Ascending aorta (tissue), 2 donors: ENCODE measurements around the gene GRM7. TPM values are rescaled to one million over a fixed set of nuclear protein-coding genes. Genes with fewer than 3 reads are reported as not detected.

ENCODE experiments used
- DNase-seq, 2 donors: peaks; one replicate each; pipeline ENCODE4 v3.0.0-alpha.2; 2019; ENCODE audit warnings: low spot score in 2 of 2
- H3K27ac ChIP-seq, 2 donors: fragments of 200-600 bp; sonication (generic); one replicate each; pipeline ENCODE4 v1.5.1; 2016 to 2017; ENCODE audit warnings: mild to moderate bottlenecking in 1 of 2
- H3K27me3 ChIP-seq: fragments of 200-600 bp; sonication (generic); one replicate; pipeline ENCODE4 v1.5.1; 2017
- H3K36me3 ChIP-seq, 2 donors: fragments of 200-600 bp; sonication (generic); one replicate each; pipeline ENCODE4 v1.5.1; 2016
- H3K4me1 ChIP-seq, 2 donors: fragments of 200-600 bp; sonication (generic); one replicate each; pipeline ENCODE4 v1.5.1; 2016 to 2017; ENCODE audit warnings: mild to moderate bottlenecking in 1 of 2
- H3K4me3 ChIP-seq, 2 donors: fragments of 200-600 bp; sonication (generic); one replicate each; pipeline ENCODE4 v1.5.1; 2016 to 2017; ENCODE audit warnings: mild to moderate bottlenecking in 1 of 2
- H3K9me3 ChIP-seq, 2 donors: fragments of 200-600 bp; sonication (generic); one replicate each; pipeline ENCODE4 v1.5.1; 2016
- intact Hi-C: fragments of 100-400 bp; cut with DNase I; formaldehyde crosslinking; loops from one replicate; pipeline ENCODE4 v1.15.1; 2023
- total RNA-seq: library from RNA; depleted of rRNA; stranded (reverse); fragments of >200 nt; gene quantifications from one replicate; pipeline ENCODE4 v1.1.0, GENCODE V29; 2016
- TF ChIP-seq, protein P1 (sequence below), 3 experiments: fragments of 200-600 bp in 2 of 3; fragments of 450-650 bp in 1 of 3; sonication (generic) in 2 of 3; IDR thresholded peaks; one replicate each; pipeline ENCODE4 v1.5.1; 2016 to 2019; ENCODE audit warnings: antibody characterized with exemption in 3 of 3, mild to moderate bottlenecking in 1 of 3, moderate library complexity in 1 of 3

Gene GRM7
- total RNA-seq, 1 donor from 2014 or later, result 4.8 TPM

DNA sequence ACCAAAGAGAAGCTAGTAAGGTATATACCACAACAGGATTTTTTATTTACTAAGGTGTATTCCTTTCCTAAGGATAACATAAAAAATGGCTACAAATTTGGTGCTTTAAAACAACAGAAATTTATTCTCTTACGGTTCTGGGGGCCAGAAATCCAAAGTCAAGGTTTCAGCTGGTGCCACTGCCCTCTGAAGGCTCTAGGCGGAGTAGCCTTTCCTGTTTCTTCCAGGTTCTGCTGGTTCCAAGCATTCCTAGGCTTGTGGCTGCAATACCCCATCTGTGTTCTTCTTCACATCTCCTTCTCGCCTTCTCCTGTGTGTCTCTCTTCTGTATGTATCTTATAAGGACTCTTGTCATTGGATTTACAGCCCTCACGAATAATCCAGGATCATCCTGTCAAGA is 549.9 kb downstream of the GRM7 start:
- TF ChIP-seq, protein P1, sequence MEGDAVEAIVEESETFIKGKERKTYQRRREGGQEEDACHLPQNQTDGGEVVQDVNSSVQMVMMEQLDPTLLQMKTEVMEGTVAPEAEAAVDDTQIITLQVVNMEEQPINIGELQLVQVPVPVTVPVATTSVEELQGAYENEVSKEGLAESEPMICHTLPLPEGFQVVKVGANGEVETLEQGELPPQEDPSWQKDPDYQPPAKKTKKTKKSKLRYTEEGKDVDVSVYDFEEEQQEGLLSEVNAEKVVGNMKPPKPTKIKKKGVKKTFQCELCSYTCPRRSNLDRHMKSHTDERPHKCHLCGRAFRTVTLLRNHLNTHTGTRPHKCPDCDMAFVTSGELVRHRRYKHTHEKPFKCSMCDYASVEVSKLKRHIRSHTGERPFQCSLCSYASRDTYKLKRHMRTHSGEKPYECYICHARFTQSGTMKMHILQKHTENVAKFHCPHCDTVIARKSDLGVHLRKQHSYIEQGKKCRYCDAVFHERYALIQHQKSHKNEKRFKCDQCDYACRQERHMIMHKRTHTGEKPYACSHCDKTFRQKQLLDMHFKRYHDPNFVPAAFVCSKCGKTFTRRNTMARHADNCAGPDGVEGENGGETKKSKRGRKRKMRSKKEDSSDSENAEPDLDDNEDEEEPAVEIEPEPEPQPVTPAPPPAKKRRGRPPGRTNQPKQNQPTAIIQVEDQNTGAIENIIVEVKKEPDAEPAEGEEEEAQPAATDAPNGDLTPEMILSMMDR (IDR thresholded peaks at IDR 0.05), result no peak
- no peaks in the 10 kb centered on the region for H3K27me3 ChIP-seq
- H3K4me1 ChIP-seq, result no peaks in the 10 kb centered on the region
- no peak overlapping the region for H3K4me3 ChIP-seq
- no peaks in the 10 kb centered on the region for H3K9me3 ChIP-seq
- H3K36me3 ChIP-seq, result no peaks in the 10 kb centered on the region
- H3K27ac ChIP-seq, result no peak overlapping the region
- intact Hi-C loops, result no loop called here
- no peak for DNase-seq

DNA sequence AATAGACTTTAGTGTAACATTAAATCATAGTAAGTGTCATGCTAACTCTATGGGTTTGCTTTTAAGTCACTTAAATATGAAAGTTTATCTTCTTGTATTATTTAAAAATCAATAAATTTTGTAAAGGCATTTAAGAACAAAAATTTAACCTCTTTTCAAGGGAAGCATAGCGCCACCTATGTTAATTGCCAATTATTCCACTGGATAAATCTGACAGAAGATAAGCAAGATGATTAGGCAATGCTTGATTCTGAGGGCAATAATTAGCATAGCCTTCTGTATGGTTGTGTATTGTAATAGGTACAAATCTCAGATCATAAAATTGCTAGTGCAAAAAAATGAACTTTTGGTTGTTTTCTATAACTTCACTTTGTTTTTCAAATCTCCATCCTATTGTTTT is 560.1 kb downstream of the GRM7 start:
- no peak overlapping the region for H3K4me3 ChIP-seq
- intact Hi-C loops, result no loop called here
- no peaks in the 10 kb centered on the region for H3K4me1 ChIP-seq
- H3K27me3 ChIP-seq, result no peaks in the 10 kb centered on the region
- TF ChIP-seq, protein P1 (IDR thresholded peaks at IDR 0.05), result no peak
- DNase-seq, result no peak
- no peaks in the 10 kb centered on the region for H3K36me3 ChIP-seq
- no peaks in the 10 kb centered on the region for H3K9me3 ChIP-seq
- H3K27ac ChIP-seq, result no peak overlapping the region

DNA sequence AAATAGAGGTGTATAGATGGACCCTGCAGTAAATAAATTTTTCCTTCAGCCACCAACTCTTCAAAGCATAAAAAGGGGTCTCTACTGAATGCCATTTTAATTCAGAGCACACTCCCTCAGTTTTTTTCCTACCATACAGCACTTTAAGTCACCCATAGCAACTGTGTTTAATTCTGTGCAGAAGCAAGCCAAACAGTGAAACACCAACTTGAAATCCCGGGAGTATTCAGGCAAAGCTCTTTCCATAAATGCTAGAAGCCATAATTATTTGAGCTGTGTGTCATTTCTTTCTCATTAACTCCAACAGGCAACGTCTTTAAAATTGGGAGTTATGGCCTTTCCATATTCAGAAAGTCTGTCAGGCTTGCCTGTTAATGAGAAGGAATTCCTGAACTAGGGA is 562.1 kb downstream of the GRM7 start:
- Histone ChIP-seq H3K27ac (no peak overlapping the region), H3K4me3 (no peak overlapping the region), H3K27me3 (no peaks in the 10 kb centered on the region), H3K36me3 (no peaks in the 10 kb centered on the region), H3K9me3 (no peaks in the 10 kb centered on the region), H3K4me1 (no peaks in the 10 kb centered on the region)
- DNase-seq, result no peak
- intact Hi-C loops, result no loop called here
- TF ChIP-seq, protein P1 (IDR thresholded peaks at IDR 0.05), result no peak

DNA sequence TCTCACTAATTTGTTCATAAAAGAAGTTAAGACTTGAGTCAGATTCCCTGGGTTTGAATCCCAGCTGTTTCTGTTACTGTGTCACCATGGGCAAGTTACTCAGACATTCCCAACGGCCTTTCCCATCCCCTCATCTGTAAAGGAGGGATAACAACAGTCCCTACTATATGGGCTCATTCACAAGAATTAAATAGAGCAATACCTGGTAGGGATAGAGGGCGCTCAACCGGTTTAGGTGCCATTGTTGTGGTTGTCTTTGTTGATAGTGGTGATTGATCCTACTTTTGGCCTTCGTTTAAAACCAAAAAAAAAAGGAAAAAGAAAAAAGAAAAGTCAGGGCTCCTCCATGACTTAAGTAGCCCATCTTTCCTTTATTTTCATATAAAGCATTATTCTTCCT is 563.1 kb downstream of the GRM7 start:
- no peaks in the 10 kb centered on the region for H3K9me3 ChIP-seq
- H3K4me3 ChIP-seq, result no peak overlapping the region
- intact Hi-C loops, result no loop called here
- TF ChIP-seq, protein P1 (IDR thresholded peaks at IDR 0.05), result no peak
- DNase-seq, result no peak
- no peaks in the 10 kb centered on the region for H3K27me3 ChIP-seq
- no peak overlapping the region for H3K27ac ChIP-seq
- no peaks in the 10 kb centered on the region for H3K36me3 ChIP-seq
- H3K4me1 ChIP-seq, result no peaks in the 10 kb centered on the region

DNA sequence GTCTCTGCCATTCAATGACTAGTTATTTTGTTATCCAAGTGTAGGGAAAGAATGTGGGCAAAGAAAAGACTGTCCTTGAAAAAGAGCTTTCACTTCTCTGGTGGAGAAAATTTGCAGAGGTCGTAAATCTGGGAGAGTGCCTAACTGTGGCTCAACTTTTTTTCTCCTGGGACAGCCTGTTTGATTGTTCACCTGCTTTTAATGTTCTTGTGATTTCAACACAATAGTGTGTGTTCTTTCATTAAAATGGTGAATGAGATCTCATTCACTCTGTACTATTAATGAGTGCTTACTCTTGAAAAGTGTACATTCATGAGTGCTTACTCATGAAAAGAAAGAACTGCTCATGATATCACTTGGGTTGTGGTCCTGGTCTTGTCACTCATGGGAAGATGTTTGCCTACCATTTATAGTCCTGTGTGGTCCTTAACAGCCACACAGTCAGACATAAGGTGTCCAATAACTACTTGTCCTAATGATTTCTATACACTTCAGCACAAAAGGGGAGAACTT is 567.3 kb downstream of the GRM7 start:
- Histone ChIP-seq H3K27me3 (no peaks in the 10 kb centered on the region), H3K27ac (no peak overlapping the region), H3K4me1 (no peaks in the 10 kb centered on the region), H3K9me3 (peaks cover 0 to 6% of the 10 kb centered on the region in 2 donors), H3K4me3 (no peak overlapping the region), H3K36me3 (no peaks in the 10 kb centered on the region)
- no peak for DNase-seq
- TF ChIP-seq, protein P1 (IDR thresholded peaks at IDR 0.05), result no peak
- intact Hi-C loops, result no loop called here

DNA sequence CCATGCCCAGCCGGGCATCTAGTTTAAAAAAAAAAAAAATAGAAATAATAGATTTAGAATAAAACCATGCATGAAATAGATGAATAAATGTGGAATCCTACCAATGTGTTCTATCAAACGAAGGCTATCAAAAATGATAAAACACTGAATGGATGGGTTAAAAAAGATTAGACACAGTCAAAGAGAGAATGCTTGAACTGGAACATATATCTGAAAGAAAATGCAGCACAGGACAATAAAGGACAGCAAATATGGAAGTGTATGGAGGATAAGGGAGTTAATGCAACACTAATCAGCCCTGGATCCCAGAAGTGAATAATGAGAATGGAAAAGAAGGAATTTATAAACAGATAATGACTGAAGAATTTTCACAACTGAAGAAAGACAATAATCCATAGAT is 571.7 kb downstream of the GRM7 start:
- TF ChIP-seq, protein P1 (IDR thresholded peaks at IDR 0.05), result no peak
- H3K27me3 ChIP-seq, result no peaks in the 10 kb centered on the region
- no peak overlapping the region for H3K27ac ChIP-seq
- no peak for DNase-seq
- H3K36me3 ChIP-seq, result no peaks in the 10 kb centered on the region
- no peaks in the 10 kb centered on the region for H3K4me1 ChIP-seq
- H3K9me3 ChIP-seq, result peaks cover 0 to 6% of the 10 kb centered on the region in 2 donors
- no peak overlapping the region for H3K4me3 ChIP-seq
- intact Hi-C loops, result no loop called here
